ENCODE results near the gene ERCC4.
"Not testable (repeated sequence)": the region's sequence is repeated elsewhere in the genome, so short reads cannot be mapped to it uniquely, and the experiment has no call there.

Gene ERCC4

DNA sequence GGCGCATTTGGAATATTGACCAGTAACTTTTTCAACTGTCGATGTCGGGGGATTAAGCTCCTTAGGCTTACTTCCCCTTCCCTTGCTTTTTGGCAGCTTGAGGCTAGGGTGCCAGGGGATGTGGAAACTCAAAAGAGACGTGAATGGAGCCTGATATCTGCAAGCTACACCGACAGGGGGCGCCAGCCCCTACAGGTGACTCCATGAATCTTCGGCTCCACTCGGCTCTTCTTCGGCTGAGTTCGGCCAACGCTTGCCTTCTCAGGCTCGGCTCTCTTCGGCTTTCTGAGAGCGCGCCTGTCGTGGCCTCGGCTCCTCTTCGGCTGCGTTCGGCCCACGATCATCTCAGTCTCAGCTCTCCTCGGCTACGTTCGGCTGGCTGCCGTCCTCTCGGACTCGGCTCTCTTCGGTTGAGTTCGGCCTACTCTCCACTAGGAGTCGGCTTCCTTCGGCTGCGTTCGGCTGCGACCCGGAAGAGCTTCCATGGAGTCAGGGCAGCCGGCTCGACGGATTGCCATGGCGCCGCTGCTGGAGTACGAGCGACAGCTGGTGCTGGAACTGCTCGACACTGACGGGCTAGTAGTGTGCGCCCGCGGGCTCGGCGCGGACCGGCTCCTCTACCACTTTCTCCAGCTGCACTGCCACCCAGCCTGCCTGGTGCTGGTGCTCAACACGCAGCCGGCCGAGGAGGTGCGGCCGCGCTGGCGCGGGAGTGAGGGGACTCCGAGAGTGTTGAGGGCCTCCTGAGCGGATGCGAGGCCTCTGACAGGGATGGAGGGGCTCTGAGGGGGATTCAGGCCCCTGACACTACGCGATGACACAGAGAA lies at the start of gene ERCC4:
ERCC4 (plus strand) TSS at position 472 of the 827 bp plus-strand sequence; CDS start at position 484, 12 bp downstream.
- peak; percentile 95 for DNase-seq (ENCODE audit: low read depth)

DNA sequence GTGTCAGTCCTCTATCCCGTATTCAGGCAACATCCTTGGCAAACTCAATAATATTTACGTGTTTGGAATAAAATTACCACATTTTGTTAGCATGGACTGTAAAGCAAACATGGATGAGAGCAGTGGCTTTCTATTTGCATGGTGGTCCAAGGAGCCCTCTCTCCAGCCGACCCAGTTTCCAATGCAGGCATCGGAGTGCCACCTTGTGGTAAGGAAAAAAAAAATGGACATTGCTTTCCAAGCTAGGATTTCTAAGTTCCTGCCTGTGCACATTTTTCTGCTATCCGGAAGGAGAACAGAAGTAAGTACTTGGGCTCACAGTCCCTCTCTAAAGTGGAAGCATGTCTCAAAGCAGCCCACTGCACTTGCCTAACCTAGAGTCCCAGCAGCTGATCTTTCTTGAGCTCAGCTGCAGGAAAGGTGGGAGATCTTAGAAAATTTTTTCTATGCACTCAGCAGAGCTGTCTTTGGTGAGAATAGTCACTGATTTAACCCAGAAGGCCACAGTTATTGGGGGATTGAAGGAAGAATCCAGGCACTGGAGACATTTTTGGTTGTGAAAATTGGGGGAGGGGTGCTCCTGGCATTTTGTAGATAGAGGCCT lies 46.0 kb upstream of the ERCC4 start:
- DNase-seq (ENCODE audit: low read depth), result no peak

DNA sequence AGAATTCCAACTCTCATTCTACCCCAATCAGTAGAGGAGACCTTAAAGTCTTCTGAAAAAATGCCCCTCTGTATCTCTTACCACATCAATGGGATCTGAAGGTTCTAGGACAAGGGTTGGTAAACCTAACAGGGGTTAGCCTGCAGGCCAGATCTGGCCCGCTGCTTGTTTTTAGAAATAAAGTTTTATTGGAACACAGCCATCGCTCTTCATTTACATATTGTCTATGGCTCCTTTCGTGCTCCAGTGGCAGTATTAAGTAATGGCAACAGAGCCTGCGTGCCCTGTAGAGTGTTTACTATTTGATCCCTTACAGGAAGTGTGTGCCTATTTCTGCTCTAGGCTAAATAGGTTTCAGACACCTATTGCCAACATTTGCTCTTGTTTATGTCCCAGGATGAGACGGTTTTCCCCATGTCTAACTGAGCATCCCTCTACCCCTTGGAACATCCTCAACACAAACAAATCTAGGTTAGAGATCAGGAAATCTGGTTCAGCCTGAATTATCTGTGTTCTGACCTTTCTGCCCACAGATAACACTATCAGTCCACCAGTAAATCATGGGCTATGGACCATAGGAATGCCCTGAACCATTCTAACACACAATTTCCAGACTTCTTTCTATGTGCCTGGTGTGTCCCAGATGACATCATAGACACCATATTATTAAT lies 44.2 kb upstream of the ERCC4 start:
- DNase-seq (ENCODE audit: low read depth), result no peak

DNA sequence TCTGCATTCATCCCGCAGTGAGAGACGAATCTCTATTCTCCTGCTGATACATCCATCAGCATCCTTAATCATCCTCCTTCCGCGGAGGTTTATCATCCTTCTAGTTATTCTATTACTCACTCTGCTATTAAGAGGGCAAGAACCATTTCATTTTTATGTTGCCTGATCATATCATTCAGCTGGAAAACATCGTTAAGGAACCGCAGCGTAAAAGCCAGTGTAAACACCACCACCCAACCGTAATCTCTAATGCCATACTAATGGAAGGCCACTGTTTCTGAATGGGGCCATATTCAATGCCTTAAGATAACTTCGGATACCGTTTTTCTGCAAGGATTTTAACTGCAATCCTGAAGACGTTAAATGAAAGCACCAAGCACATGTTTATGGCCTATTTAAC lies 36.7 kb upstream of the ERCC4 start:
- no peak for DNase-seq (ENCODE audit: low read depth)

DNA sequence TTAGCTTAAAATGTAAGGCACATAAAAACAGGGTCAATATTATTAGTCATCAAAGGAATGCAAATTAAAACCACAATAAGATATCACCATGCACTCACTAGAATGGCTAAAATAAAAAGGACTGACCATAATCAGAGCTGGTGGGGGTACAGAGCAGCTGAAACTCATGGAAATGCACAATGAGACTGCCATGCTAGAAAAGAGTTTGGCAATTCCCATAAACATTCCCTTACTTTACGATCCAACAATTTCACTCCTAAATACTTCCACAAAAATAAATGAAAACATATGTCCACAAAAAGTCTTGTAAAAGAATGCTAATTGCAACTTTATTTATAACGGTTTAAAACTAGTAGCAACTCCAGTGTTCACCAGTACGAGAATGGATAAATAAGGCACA lies 36.1 kb upstream of the ERCC4 start:
- DNase-seq (ENCODE audit: low read depth), result no peak

DNA sequence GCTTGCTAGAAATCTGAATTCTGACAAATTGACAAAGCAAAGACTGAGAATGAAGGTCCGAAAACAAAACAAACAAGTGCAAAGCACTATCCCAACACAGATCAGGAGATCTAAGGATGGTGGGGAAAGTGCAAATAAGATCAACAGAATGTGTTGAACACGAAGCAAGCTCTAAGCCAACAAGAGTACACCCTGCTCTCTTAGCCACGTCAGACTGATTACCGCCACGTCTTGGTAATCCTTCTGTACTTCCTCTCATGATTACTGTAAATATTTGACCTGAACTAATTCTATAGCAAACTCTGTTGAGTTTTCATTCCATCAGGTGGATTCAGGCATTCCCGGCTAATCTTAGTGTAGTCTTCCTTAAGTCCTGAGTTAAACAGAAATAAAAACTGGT lies 34.3 kb upstream of the ERCC4 start:
- no peak for DNase-seq (ENCODE audit: low read depth)

DNA sequence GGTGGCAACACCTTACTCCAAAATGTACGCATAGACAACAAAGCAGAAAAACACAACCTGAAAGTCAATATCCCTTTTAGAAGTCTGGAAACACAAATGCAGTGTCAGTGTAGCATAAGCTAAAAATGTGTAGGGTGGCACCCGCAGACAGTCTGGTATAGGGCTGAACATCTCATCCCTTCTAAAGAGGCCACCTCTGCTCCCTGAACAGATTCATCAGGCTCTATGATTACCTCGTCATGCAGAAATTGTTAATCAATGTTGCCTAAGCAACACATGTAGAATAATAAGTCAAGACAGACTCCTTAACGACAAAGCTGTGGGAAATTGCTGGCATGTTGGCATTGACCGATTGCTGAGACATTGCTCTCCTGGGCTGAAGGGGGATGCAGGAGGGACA lies 33.3 kb upstream of the ERCC4 start:
- no peak for DNase-seq (ENCODE audit: low read depth)

DNA sequence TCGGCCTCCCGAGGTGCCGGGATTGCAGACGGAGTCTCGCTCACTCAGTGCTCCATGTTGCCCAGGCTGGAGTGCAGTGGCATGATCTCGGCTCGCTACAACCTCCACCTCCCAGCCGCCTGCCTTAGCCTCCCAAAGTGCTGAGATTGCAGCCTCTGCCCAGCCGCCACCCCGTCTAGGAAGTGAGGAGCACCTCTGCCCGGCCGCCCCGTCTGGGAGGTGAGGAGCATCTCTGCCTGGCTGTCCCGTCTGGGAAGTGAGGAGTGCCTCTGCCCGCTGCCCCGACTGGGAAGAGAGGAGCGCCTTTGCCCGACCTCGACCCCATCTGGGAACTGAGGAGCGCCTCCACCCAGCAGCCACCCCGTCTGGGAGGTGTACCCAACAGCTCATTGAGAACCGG lies 30.6 kb upstream of the ERCC4 start:
- DNase-seq (ENCODE audit: low read depth), result not testable (repeated sequence)

DNA sequence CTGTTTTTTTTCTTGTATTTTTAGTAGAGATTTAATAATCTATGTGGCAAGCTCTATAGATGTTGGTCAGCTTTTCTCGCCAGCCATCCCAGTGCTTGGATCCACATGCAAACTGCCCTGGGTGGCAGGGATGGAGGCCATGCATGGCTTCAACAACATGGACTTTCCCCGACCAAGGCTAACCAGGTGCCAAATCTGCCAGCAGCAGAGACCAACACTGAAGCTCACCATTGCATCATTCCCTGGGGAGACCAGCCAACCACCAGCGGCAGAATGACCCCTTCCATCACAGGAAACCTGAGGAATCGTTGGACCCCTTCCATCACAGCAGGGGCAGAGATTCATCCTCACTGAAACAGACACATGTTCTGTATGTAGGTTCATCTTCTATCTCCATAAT lies 27.7 kb upstream of the ERCC4 start:
- DNase-seq (ENCODE audit: low read depth), result no peak

DNA sequence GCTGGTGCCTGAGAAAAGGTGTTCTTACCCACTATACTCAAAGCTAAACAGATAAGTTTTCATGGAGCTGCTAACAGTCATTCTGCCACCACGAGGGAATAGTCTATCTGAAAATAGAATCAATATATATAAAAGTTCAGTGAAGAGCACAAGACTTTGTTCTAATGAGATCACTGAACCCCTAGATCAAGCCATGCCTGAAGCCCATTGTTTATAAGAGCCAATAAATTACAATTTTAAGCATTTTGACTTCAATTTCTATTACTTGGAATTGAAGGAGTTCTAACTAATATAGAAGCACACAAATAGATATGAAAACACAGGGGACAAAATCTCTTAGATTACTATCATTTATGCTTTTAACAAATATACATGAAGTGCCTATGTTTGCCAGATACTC lies 24.4 kb upstream of the ERCC4 start:
- no peak for DNase-seq (ENCODE audit: low read depth)

DNA sequence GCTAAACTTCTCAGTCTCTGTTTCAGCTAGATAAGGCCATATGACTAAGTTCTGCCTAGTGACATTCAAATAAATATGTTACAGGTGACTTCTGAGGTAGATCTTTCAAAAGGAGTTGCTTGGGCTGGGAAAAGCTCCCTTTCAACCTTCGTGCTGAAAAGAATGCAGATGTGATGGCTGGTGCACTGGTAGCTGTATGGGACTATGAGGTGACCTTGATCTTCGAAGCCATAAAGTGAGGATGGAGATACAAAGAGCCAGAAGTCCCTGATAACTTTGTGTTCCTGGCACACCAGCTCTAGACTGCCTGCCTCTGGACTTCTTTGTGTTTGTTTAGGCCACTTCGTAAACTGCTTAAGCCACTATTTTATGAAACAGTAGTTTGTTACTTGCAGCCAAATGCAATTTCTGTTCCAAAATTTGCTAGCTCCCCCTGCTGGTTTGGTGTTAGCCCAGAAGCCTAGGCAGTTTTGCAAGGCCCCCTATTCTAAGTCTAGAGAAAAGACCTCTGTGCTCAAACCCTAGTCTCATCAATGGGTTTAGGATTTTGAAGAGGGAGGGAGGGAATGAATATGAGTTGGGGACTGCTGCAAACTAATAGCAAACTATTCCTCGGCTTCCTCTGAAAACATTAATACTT lies 23.3 kb upstream of the ERCC4 start:
- no peak for DNase-seq (ENCODE audit: low read depth)

DNA sequence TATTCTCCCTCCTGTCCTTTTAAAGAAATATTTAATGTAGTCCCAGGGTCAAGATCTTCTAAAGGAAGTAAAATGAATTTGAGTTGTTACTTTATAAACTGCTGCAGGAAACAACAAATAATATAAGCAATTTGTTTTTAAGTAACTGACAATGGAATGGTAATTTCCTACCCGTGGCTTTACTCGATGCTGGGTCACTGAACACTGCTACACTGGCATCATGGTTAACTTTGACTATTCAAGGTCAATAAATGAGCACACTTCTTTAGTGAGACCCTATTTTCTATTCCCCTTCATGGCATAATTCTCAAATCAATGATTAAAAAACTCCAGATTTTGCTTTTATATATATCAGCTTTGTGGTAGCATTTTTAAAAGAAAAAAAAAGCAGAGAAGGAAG lies 22.1 kb upstream of the ERCC4 start:
- DNase-seq (ENCODE audit: low read depth), result no peak

DNA sequence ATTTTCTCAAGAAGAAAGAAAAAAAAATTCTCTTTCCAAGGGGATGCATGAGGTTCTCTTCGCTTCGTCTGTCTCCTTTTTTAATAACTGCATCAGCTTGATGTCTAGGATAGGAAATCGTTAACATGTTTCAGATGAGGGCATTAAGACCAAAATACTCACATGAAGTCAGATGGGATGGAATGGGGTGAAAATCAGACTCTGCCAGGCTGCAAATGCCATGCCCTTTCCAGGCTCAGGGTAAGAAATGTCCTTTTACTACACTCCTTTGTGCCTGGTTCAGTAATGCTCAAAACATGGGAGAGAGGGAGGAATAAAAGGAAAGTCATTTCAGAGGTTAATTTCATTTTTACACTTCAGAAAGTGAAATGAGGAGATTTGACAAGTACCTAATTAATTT lies 21.7 kb upstream of the ERCC4 start:
- DNase-seq (ENCODE audit: low read depth), result no peak

DNA sequence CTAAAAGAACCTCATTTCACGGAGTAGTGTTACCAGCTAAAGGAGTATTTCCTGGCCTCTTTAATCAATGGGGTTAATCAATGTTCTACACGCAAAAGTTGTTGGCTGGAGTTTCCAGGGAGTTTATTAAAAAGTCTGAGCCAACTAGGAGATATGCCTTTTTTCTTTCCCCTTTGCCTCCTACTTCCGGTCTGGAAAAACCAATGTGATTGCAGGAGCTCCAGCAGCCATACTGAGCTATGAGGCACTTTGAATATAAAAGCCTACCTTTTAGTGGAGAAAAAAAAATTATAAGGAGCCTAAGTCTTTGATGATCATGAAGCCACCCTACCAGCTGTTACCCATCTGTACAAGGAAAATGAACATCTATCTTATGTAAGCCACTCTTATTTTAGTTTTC lies 17.9 kb upstream of the ERCC4 start:
- no peak for DNase-seq (ENCODE audit: low read depth)

DNA sequence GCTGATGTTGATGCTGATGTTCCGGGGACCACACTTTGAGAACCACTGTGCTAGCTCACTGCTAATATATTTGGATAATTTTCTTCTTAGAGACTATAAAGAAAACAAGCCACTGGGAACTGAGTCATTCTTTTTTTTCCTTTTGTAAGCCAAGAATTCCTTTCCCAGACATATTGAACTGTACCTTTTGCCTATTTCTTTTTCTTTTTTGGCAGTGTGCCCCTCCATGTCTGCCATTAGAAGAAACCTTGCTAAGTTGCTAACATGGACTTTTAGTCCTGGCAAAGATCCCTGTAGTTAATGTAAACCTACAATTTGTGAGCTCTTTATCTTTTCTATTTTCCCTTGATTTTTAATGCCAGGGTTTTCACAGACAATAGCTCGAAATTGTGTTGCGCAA lies 17.3 kb upstream of the ERCC4 start:
- no peak for DNase-seq (ENCODE audit: low read depth)

DNA sequence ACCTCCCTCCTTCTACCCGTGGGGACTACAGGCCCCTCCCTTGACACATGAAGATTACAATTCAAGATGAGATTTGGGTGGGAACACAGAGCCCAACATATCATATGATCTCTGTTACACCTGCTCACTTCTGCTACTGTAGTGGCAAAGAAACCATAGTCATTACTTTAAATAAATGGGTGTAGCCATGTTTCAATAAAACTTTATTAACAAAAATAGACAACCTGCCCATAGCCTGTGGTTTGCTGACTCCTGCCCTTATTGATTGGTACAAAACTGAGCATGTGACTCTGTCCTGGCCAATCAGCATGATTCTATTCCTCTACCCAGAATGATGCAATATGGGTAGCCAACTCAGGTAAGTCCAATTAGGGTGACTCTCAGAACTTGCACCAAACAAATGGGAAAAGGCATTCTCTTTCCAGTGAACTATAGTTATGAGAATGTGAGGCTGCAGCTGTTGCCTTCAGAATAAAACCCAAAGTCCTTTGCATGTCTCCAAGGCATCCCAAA lies 15.7 kb upstream of the ERCC4 start:
- no peak for DNase-seq (ENCODE audit: low read depth)

DNA sequence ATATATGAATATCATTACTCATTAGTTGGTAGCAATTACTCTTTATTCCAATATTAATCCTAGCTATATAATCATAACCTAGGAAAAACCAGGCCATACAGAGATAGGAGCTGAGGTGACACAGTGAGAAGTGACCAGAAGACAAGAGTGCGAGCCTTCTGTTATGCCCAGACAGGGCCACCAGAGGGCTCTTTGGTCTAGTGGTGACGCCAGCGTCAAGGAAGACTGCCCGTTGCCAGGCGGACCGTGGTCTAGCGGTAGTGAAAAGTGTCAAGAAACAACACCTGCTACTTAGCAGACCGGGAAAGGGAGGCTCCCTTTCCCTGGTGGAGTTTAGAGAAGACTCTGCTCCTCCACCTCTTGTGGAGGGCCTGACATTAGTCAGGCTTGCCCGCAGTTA lies 15.1 kb upstream of the ERCC4 start:
- not testable (repeated sequence) for DNase-seq (ENCODE audit: low read depth)

DNA sequence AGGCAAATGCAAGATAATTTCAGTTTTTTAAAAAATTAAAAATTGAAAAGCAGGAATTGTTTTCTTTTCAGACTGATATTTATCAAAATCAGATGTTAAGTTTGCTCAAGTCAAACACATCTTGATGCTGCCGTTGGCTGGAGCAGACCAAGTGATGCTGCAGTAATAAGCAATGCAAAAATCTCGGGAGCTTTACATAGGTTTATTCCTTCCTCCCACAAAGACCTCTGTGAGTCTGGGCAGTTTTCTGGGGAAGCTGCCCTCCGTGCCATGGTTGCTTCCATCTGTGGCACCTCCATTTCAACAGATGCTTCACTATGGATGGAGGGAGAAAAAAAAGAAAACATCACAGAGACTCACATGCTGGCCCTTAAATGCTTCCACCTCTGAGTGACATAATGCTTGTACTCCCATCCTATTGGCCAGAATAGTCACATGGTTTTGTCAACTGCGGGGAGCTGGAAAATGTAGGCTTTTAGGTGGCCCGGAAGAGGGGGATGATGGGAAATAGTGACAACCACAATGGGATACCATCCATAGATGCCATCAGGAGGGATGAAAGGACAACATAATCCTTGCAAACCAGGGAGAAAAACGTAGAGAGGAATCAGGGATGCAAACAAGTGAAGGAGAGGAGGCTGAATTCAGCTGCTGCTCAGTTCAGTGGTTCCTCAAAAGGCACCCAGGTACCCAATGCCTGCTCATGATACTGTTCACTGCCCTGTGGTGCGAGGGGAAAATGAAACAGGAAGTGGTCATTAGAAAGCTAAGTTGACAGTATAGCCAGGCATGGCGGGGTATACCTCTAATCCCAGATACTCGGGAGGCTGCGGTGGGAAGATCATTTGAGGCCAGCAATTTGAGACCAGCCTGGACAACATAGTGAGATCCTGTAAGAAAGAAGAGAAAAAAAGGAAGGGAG lies 13.5 kb upstream of the ERCC4 start:
- DNase-seq (ENCODE audit: low read depth), result no peak

DNA sequence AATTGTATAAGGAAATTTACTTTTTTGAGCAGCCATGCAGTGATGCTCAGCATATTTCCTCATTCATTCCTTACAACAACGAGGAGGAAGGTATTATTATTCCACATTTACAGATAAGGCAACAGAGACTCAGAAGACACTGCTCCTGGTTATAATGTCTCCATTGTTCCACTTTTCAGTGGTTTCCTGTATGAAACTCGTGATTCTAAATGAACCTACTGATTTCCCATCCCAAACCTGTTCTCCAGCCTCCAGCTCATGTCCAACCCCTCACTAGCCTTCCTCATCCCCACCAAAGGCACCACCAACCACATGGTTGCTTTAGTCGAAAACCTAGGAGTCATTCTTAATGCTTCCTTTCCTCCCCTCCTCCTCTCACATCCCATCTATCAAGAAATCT lies 12.5 kb upstream of the ERCC4 start:
- DNase-seq (ENCODE audit: low read depth), result no peak

DNA sequence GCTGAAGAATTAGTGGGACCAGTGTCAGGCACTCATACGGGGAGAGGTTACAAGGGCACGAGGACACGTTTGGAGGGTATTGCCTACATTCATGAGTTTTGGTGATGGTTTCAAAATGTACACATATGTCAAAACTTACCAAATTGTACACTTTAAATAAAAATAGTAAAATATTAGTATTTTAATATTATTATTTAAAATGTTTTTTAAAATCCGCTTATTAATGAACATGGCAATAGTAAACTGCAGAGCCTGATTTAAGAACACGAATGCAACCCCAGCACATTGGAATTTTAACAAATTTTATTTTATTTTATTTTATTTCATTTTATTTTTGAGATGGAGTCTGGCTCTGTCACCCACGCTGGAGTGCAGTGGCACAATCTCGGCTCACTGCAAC lies 10.9 kb upstream of the ERCC4 start:
- no peak for DNase-seq (ENCODE audit: low read depth)

DNA sequence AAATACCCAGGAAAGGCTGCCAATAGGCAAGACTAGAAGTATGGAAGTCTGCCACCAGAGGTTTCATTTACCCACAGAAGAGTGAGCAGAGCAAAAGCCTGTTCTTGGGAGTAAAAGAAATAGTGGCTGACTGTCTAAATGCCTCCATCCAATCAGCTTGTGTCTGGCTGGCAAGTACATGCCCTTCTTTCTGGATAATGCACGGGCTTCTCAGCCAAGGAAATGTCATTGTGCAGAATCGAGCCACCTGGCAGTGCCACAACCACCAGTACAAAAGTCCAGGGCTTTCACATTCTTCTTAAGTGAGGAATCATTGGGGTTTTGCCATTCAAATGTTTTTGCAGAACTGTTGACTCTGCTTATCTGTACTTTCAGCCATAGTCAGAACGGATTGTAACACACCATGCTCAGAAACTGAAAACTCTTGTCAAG lies 10.1 kb upstream of the ERCC4 start:
- no peak for DNase-seq (ENCODE audit: low read depth)
